GM19238 (cell line): ENCODE data around the gene SGSM2.

Source experiments
- DNase-seq: peaks from one replicate; pipeline ENCODE4 v3.0.0; 2011; ENCODE audit warnings: low spot score; ENCODE audit not compliant: insufficient read length

Gene SGSM2

GRCh38 chr17:2398182-2398581, 60.9 kb downstream of the SGSM2 start:
- no peak for DNase-seq

DNA sequence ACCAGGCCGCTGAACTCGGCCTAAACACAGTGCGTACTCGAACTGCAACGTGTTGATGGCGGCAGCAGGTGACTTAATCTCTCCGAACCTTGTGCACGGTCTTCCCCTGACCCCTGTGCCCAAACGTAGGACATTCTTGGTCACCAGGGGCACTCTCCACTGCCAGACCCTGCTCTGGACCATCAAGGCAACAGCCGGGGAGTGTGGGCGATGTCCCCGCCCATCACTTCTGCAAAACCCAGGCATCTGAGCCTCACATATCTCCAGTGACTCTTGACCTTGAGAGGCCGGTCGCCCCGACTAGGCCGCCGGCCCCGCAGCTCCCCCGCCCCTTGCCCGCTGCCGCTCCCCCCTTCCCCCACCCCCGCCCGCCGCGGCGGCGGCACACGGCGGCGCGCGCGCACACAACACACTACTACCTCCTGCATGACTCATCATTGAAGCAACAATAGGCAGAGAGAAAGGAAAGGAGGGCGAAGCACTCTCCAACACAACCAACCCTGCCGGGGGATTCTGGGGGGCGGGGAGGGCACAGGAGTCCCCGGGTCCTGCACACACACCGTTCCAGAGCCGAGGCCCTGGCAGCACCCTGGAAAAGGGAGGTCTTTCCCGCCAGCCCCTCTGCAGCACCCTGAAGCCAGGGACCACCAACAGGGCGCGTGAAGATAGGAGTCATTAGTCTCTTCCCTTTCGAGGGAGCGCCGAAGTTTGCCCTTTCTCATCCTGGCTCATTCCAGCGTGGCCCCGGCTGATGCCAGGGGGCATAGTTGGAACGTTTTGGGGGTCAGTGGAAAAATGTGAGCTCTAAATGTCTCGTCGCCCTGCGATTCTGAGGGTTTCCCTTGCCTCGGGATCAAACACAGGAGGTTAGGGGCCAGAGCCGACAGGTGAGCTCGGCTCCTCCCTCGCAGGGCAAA, 61.6 kb downstream of the SGSM2 start:
- DNase-seq, result no peak

DNA sequence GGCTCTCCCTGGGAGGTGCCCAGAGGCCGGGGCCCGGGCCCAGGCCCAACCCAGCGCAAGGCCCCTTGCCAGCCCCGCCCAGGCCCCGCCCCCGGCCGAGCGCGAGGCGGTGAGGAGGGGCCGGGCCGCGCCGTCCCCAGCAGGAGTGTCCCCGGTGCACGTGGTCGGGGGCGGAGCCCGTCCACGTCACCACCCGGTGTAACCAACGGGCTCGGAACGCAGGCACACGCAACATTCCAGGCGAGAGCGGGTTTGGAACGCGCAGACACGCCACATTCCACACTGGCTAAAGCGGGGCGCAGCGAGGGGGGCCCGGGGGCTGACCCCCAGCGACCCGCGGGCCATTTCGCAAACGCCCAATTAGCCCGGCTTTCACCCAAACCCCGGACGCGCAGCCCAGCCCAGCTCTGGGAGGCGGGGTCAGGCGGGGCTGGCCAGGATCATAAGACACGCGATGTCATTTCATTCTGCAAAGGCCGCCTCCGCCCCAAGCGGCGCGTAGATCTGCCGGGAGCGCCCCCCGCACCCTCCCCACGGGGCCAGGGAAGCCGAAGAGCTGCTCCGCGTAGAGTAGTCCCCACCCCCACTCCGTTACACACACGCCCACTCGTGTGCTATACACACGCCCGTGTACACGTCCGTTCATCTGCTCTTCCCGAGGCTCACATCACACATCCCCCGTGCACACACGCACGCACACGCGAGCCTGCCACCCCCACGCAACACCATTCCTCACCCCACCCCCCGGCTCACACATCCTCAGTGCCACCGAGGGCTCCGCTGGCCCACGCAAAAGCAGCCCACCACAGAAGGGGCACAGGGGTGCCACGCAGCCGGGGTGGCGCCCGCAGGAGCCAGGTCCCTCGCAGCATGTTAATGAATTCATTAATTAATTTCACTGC, 62.5 kb downstream of the SGSM2 start:
- DNase-seq, result peak; percentile 96

DNA sequence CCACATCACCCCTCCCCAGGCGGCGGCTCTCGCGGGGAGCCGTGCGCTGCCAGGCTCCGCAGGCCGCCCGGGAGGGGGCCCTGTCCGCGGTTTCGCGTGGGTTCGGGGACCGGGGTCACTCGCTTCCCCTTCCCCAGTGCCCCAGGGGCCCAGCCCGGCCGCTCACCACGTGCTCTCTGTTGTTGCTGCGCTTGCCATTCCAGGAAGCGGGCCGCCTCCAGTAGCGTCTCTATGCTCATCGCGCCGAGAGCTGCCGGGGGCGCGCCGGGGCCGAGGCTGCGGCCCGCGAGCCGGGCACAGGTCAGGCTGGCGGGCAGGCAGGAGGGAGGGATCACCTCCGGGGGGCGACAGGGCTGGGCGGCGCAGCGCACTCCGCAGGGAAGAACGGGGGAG, 63.2 kb downstream of the SGSM2 start:
- DNase-seq, result peak; percentile 47

- DNase-seq, result peak; percentile 93
Measured at GRCh38 chr17:2400877-2401425, 63.6 kb downstream of the SGSM2 start, which contains the start of gene MNT. TSS of gene MNT (minus strand) at chr17:2401060. CDS start at chr17:2400712, 348 bp downstream.

- DNase-seq, result peak; percentile 93
Measured at GRCh38 chr17:2401426-2402221, 64.3 kb downstream of the SGSM2 start.

- no peak for DNase-seq
Measured at GRCh38 chr17:2402544-2402943, 65.2 kb downstream of the SGSM2 start.

DNA sequence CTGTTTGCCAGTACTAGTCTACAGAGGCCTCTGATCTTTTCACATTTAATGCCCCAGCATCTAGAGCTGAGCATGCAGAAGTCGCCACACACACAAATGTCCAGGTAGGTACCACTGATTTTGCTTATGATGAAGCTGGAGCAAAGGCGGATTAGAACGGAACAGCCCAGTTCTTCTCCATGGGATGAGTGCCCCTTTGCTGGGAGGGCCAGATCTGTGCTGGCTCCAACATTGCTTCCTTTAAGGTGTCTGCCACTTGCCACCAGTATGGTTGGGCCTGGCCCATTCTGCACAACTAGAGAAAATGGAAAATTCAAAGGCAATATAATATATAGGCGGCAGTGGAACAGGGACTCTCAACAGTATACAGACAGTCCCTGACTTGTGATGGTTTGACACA, 65.7 kb downstream of the SGSM2 start:
- no peak for DNase-seq

- no peak for DNase-seq
Measured at GRCh38 chr17:2405247-2405926, 68.1 kb downstream of the SGSM2 start.

GRCh38 chr17:2406271-2406902, 69.1 kb downstream of the SGSM2 start:
- no peak for DNase-seq

DNA sequence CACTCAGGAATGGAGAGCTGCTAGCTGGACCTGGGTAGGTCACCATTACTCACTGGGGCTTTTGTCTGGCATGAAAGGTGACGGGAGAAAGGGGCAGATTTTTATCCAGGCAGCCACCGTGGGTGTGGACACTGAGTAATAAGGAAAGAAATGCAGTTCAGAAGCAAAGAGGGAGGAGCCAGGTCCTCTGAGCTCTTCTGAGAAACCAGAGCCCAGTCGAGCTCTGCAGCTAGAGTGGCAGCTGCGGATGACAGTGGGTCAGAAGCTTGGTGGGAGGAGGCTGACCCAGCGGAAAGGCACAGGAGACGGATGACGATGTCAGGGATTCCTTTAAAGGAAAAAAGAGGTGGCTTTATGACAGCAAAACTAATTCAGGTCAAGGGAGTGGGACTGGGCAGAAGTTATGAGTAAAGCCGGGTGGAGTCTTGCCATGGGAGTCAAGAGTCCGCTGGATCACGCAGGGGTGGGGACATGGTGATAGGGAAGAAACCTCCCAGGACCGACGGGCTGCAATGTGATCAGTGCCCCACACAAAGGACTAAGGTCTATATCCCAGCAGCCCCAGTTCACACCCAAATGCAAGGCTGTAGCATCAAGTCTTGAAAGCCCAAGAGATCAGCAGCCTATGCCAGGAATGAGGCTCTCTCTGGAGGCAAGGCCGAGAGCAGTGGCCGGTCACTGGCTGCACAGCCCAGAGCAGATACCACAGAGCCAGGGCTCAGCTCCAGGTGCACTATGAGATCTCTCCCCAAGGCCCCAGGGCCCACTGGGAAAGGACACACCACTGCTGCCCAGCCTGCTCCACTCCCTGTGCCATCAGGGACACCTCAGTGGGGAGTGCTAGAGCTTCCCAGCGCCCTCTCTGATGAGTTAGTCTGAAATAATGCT, 69.8 kb downstream of the SGSM2 start:
- DNase-seq, result no peak

- no peak for DNase-seq
Measured at GRCh38 chr17:2410951-2411350, 73.7 kb downstream of the SGSM2 start.

DNA sequence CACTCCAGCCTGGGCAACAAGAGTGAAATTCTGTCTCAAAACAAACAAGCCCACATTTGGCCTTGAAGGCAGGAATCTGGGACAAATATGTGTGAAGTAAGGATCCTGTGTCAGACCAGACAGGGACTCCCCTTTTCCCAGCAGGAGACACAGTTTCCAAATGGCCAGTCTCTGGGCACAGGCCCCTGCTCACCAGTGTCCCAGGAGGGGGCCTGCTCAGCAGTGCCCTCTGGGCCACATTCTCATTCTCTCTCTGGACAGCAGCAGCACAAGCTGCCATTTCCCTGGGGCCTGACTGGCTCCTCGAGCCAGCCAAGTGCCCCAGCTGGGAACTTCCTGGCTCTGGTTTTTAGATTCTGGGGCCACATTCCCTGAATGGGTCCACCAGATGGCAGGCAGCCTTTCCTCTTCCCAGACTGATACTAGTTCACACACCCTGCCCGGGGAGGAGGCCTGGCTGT, 75.3 kb downstream of the SGSM2 start:
- no peak for DNase-seq

- no peak for DNase-seq
Measured at GRCh38 chr17:2414446-2415064, 77.3 kb downstream of the SGSM2 start.

DNA sequence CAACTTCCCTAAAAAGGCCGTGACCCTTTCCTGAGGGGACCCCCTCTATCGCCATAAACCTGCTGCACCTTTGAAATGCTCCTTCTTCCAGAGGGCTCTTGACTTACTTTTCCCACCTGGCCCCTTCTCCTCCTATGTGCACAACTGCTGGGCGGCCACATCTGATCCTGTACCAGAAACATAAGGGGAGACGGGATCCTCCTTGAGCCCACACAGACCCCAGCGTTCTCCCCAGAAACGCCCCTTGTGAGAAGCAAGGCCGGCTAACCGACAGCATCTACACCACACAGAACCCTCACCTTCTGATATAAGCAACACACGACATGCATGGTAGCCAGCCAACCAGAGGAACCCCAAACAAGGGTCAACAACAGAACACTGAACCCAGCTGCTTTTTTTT, 77.8 kb downstream of the SGSM2 start:
- DNase-seq, result no peak

- DNase-seq, result peak; percentile 79
Measured at GRCh38 chr17:2416010-2416734, 78.9 kb downstream of the SGSM2 start.

- DNase-seq, result no peak
Measured at GRCh38 chr17:2418572-2418971, 81.3 kb downstream of the SGSM2 start.

- DNase-seq, result no peak
Measured at GRCh38 chr17:2419486-2419885, 82.2 kb downstream of the SGSM2 start.
